HG02884 (cell line): Measurements from ENCODE around the gene BLTP3A.
"Not testable (repeated sequence)": the region's sequence is repeated elsewhere in the genome, so short reads cannot be mapped to it uniquely, and the experiment has no call there.

ENCODE experiments used
- ATAC-seq: cut with Tn5 transposase; IDR thresholded peaks from one replicate; pipeline ENCODE4 v1.9.1; 2021; ENCODE audit warnings: mild to moderate bottlenecking, moderate library complexity; ENCODE audit not compliant: unreplicated experiment

BLTP3A gene

GRCh38 chr6:34792605-34793500, 970 bp downstream of the BLTP3A start:
- no peak for ATAC-seq

DNA sequence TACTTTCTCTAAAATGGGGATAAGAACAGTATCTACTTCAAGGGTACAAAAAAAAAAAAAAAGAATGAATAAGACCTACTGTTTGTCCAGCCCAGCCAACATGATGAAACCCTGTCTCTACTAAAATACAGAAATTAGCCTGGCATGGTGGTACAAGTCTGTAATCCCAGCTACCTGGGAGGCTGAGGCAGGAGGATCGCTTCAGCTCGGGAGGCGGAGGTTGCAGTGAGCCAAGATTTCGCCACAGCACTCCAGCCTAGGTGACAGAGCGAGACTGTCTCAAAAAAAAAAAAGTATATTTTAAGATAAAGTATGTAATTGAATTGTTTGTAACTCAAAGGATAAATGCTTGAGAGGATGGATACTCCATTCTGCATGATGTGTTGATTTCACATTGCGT, 2.0 kb downstream of the BLTP3A start:
- no peak for ATAC-seq

DNA sequence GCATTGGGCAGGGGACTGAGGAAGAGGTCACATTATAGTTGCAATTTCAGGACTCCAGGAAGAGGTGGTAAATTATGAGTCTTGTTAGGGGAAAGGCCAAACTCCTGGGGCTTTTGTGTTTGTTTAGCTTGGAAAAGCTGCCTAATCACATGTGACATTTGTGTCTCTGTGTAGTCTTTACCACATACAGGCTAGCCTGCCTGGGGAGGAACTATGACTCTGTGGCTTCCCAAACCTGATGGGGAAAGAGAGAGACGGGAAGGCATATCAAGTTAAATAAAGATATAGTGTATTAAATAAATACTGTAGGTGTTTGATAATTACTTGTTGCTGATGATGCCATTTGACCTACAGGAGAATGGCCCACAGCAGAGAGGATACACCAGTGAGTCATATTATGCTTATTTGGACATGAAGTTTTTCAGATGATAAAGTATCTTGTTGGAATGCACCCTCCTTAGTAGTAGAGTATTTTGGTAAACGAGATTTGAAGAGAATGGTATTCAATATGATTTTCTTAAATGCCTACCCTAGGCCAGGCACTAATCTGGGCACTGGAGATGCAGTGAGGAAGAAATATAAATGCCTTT, 4.0 kb downstream of the BLTP3A start:
- ATAC-seq: no peak

DNA sequence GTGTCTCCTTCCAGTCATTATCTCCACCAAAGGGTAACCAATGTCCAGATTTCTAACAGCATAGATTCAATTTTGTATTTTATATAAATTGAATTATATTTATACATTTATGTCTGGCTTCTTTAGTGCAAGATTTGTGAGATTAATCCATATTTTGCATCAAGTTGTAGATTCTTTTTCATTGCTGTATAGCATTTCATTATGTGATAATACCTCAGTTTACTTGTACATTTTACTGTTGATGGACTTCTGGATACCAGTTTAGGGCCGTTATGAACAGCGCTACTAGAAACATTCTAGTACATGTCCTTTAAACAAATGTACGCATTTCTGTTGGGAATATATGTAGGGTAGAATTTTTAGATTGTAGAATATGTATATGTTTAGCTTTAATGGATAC, 6.2 kb downstream of the BLTP3A start:
- no peak for ATAC-seq

- no peak for ATAC-seq
Observed at GRCh38 chr6:34799547-34799946, 7.7 kb downstream of the BLTP3A start.

DNA sequence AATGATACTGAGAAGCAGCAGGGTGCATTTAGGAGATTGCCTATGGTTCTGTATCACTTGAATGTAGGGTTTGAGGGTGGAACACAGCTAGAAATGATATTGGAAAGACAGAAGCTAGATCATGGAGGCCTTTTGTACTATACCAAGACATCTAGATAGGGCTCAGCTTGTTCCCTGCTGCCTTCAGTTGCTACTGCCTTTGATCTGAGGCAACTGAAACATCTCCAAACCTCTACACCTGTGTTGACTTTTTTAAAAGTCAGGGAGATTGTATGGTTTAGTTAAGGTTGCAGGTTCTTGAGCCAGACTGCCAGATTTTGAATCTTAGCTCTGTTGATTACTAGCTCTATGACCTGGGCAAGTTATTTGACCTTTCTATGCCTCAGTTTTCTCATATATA, 12.7 kb downstream of the BLTP3A start:
- ATAC-seq: no peak

DNA sequence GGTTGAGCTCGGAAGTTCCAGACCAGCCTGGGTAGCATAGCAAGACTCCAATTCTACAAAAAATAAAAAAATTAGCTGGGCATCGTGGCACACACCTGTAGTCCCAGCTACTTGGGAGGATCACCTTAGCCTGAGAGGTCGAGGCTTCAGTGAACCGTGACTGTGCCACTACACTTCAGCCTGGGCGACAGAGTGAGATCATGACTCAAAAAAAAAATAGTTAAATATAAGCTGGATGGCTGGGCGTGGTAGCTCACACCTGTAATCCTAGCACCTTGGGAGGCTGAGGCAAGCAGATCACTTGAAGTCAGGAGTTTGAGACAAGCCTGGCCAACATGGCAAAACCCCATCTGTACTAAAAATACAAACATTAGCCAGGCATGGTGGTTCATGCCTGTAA, 13.2 kb downstream of the BLTP3A start:
- not testable (repeated sequence) for ATAC-seq

GRCh38 chr6:34806738-34807453, 15.0 kb downstream of the BLTP3A start:
- no peak for ATAC-seq

- not testable (repeated sequence) for ATAC-seq
Observed at GRCh38 chr6:34808473-34808872, 16.6 kb downstream of the BLTP3A start.

- not testable (repeated sequence) for ATAC-seq
Observed at GRCh38 chr6:34809419-34809818, 17.5 kb downstream of the BLTP3A start.

DNA sequence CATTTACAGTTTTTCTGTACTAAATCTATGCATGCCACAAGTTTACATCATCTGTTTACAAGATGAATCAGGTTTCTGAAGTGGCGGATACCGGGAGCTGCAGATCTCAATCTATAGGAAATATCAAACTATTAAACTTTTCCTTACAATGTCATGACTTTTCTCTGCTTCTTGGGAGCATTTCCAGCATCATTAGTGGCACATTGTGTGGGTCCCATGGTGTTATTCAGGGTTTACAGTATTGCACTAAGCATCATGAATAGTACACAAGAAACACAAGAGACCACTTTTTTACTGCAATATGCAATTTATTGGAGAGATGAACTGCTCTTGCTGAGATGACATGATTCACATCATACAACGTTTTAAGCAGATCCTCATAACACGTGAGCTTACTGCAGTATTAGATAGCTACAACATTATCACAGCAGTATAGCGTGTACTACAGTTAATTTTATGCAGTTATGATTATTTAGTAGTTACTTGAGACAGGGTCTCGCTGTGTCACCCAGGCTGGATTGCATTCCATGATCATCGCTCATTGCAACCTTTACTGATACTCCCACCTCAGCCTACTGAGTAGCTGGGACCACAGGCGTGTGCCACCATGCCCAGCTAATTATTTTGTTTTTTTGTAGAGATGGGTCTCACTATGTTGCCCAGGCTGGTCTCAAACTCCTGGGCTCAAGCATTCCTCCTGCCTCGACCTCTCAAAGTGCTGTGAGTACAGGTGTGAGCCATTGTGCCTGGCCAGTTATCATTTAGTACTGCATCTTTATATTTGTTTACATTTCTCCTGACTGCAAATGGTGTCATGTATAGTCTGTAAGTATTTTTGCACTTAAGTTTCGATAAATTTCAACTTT, 18.4 kb downstream of the BLTP3A start:
- no peak for ATAC-seq

DNA sequence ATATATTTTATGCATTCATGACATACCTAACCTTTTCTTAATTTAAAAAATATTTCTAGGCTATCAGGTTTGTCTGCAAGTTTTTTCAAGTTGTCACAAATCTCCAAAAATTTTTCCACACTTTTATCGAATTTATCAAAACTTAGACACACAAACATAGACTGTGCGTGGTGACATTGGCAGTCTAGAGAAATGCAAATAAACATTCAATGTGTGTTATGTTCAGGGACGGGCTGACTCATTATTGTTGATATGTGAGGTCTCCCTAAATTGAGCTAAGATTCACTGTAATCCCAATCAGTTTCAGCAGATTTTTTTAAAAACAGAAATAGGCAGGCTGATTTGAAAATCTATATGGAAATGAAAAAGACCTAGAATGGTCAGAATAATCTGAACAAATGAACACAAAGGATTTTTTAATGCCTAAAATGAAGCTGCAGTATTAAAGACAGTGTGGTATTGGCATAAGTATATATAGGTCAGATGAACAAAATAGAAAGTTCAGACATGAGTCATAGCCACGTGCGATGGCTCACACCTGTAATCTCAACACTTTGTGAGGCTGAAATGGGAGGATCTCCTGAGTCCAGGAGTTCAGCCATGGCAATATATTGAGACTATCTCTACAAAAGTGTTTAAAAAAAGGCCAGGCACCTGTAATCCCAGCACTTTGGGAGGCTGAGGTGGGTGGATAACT, 19.2 kb downstream of the BLTP3A start:
- ATAC-seq: peak; percentile 80

- ATAC-seq: no peak
Observed at GRCh38 chr6:34813028-34813713, 21.3 kb downstream of the BLTP3A start.

DNA sequence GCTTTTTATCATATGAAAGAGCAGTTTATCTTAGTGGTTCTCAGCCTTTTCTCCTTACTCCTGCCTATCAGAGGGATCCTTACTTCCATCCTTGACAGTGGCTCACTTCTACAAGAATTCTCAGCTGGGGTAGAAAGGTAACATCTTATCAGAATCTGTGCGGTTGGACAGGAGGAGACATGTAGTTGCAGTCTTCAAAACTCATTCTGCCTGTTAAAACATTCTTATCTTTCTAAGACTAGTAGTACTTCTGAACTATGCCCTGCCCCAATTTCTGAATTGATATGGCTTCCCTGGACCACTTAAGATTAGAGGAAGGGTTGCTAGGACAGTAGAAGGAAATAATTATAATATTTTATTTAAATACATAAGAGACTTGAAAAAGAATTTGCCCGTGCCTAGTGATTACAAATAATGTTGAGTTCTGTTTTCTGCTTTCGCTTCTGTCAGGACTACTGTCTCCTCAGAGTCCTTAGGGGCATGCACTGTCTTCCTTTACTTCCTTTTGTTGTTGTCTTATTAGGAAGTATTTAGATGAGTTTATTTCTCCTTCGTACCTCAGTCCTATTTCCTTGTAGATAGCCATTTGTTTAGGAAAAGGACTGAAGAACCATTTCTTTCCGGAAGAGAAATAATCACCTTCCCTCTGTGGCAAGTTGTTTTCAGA, 24.9 kb downstream of the BLTP3A start:
- ATAC-seq: no peak

DNA sequence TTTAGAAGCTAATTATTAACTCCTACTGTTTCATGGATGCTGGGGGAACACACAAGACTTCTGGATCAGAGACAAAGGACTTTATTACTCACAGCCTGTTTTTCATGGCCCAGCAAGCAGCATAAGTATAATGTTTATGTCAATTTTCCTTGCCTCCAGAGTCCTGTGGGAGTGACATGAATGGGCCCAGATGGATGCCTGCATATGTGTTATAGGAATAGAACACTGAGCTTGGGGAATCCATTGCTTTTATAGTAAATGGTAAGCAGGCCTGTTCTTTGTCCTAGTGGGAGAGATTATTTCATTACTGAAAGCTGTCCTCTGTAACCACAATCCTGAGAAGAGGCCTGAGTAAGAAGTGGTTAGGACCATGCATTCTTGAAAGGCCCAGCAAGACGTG, 25.6 kb downstream of the BLTP3A start:
- ATAC-seq: no peak

GRCh38 chr6:34818872-34819570, 27.1 kb downstream of the BLTP3A start:
- not testable (repeated sequence) for ATAC-seq

- ATAC-seq: no peak
Observed at GRCh38 chr6:34819571-34820480, 27.9 kb downstream of the BLTP3A start.
